ENCODE results near the gene IPPK. TPM values are rescaled to one million over a fixed set of nuclear protein-coding genes. Genes with fewer than 3 reads are reported as not detected.

IPPK gene
- total and polyA plus RNA-seq, 2 of the 8 experiments (the other 6 are each of a cell fraction or from before 2014, with no cell fraction given) = 10.5 to 13.6 TPM

DNA sequence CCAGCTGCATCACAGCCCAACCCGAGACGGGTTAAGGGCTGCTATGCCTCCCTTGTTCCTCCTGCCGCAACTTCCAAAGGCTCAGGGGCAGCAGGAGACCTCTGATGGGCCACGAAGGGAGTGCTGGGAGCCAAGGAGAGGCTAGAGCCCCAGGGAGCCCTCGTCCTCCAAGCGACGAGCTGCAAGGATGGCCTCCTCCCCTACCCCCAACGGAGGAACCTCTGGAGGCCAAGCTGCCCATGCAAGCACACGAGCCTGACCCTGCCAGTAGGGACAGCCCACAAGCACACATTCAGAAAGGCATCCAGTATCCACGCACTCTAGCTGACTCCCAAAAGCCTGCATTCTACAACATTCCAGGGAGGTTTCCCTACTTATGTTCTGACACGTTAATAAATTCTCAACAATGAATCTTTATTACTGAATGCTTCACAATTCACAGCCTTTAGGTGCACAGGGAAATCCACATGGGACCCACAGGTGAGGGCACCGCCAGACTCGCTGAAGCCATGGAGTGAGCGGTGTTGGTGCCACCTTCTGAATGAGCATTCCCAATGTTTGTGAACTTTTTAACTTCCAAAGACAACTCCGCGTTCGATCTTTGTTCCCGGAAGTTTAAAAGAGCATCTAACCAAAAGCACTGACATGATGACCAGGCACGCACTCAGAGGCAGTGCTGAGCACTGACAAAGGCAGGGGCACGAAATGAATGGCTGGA lies 28.7 kb downstream of the IPPK start (continued):
- TF ChIP-seq, protein P1, sequence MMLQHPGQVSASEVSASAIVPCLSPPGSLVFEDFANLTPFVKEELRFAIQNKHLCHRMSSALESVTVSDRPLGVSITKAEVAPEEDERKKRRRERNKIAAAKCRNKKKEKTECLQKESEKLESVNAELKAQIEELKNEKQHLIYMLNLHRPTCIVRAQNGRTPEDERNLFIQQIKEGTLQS (IDR thresholded peaks at IDR 0.05; ENCODE audit: insufficient read depth, low read depth, low read length) = no peak
- TF ChIP-seq POLR2AphosphoS5 (IDR thresholded peaks at IDR 0.05; ENCODE audit: low read depth, low read length) (no peak), FOSL1 (IDR thresholded peaks at IDR 0.05; ENCODE audit: insufficient read depth, low read depth, low read length) (no peak), EGR1 (IDR thresholded peaks at IDR 0.05; ENCODE audit: borderline replicate concordance, low read depth, low read length) (no peak), SP1 (IDR thresholded peaks at IDR 0.05; ENCODE audit: low read depth, low read length) (no peak), GTF2F1 (IDR thresholded peaks at IDR 0.05; ENCODE audit: borderline replicate concordance, low read depth, low read length) (no peak), EZH2 (IDR thresholded peaks at IDR 0.05; ENCODE audit: low read depth, low read length, severe bottlenecking) (no peak)

All from H1 (cell line).